GM18861 (cell line): Measurements from ENCODE around the gene NGB.

ENCODE experiments used
- ATAC-seq: cut with Tn5 transposase; IDR thresholded peaks from one replicate; pipeline ENCODE4 v1.9.1; 2021; ENCODE audit not compliant: unreplicated experiment

Gene NGB

GRCh38 chr14:77238996-77239395 lies 32.0 kb downstream of the NGB start:
- no peak for ATAC-seq

- no peak for ATAC-seq
Measured at GRCh38 chr14:77238356-77238755, 32.6 kb downstream of the NGB start.

DNA sequence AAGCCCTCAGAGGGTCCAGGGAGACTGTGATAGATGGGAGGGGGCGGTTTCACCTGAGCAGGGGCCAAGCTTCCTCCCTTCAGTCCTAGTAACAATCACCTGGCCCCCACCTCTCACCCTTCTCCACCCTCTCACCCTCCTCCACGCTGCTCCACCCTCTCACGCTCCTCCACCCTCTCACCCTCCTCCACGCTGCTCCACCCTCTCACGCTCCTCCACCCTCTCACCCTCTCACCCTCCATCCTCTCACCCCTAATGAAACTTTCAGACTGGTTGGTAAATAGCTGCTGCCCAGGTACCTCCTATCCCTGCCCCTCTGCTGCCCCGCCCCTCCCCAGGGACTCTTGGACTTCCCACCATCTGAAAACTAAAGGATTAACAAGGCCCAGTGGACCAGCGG lies 34.2 kb downstream of the NGB start:
- ATAC-seq: no peak

DNA sequence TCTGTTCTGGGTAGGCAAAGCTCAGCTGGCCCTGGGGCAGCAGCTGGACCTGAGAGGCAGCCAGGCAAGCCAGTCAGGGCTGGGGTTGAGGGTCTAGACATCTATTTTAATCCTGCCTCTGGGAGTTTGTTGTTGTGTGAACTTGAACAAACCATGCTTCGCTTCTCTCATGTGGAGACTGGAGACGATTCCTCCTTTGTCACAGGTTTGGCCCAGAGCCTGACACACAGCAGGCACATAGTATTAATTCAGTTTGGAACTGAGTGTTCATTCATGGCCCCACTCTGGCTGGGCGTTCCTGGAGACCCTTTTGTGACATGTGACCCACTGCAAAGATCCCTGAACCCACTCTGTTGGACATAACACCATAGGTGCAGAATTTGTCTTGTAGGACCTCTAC lies 39.3 kb downstream of the NGB start:
- no peak for ATAC-seq

DNA sequence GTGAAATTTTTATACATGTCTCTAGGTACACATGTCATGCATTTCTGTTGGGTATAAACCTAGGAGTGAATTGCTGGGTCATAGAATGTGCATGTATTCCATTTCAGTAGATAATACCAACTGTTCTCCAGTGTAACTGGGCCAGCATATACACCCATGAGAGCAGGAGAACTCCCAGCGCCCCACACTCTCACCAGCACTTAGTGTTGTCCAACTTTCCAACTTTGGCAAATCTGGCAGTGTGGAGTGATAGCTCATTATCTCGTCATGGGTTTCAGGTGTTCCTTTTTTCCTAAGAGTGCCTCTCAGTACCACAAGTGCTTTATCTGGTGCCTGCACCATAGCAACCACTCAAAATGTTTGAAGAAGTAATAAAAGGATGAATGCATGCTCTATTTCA lies 40.1 kb downstream of the NGB start:
- ATAC-seq: no peak

DNA sequence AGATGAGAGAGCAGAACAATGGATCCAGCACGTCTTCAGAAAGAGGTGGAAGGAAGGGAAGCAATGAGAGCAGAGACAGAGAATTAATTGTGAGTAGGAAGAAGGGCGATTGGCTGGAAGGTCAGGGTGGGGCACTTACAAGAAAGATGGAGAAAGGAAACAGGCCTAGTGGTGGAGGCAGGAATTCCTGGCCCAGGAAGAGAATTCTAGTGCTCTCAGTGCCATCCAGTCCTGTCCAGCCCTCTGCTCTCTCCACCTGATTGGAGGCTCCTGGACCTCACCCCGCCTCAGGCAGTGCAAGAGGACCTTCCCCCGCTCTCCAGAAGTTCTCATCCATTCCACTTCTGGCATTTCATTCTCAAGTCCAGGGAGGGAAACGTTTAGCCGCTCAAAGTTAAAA lies 43.0 kb downstream of the NGB start:
- no peak for ATAC-seq

DNA sequence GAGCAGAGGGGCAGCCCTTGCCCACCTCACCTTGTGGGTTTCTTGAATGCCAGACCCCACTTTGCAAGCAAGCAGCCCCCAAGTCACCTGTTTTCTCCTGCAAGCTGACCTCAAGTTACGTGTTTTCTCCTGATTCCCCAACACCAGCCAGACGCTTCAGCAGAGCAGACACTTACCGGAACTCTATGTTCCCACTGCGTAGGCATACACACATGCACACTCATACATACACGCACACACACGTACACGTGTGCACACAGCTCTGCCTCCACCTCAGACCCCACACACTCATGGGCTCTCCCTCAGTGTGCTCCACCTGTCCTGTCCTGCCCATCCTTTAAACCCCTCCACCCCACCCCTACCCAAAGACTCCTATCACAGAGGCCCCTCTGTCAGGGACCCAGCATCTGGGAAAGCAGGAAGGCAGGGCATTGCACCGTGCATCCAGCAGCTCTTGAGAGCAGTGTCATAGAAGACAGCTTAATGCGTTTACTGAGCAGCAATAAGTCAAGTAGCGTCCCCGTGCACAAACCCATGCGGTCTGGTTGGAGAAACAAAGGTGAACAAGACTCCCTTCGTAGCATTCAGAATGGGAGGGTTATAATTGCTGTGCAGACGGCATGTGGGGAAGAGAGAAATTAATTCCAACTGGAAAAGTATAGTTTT lies 45.0 kb downstream of the NGB start:
- no peak for ATAC-seq

DNA sequence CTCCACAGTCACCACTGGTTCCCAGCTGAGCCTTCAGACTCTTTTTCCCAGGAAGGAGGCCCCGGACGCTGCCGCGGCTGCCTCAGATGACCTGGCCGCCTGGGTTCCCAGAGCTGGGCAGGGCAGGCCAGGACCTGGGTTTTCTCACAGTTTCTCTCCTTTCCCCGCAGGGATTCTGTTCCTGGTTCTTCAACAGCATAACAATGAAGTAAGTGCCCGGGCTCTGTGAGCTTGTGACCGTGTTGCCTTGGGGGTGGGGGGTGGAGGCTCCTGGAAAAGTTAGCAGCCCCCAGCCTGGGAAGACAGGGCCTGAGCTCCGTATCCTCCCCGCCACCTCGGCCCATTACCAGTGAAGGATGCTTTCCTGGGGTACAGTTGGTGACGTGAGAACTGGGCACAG lies 45.8 kb downstream of the NGB start:
- no peak for ATAC-seq

GRCh38 chr14:77224212-77224611 lies 46.8 kb downstream of the NGB start:
- no peak for ATAC-seq

- ATAC-seq: no peak
Measured at GRCh38 chr14:77222546-77223225, 48.3 kb downstream of the NGB start.

DNA sequence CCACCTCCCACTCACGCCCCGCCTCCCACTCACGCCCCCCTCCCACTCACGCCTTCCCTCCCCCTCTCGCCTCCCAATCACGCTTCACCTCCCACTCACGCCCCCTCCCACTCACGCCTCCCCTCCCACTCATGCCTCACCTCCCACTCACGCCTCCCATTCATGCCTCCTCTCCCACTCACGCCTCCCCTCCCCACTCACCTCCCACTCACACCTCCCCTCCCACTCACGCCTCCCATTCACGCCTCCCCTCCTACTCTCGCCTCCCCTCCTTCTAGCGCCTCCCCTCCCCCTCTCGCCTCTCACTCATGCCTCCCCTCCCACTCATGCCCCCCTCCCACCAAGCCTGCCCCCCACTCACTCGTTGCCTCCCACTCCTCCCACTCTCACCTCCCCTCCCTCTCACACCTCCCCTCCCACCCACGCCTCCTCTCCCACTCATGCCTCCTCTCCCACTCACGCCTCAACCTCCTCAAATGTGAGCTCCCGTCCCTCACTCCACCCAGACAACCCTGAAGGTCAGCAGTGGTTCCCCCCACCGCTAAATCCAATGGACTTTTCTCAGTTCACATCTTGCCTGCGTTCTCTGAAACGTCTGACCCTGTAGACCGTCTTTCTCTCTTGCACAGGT lies 49.6 kb downstream of the NGB start:
- no peak for ATAC-seq

GRCh38 chr14:77220246-77221017 lies 50.6 kb downstream of the NGB start:
- ATAC-seq: no peak

GRCh38 chr14:77219591-77219990 lies 51.4 kb downstream of the NGB start:
- no peak for ATAC-seq

DNA sequence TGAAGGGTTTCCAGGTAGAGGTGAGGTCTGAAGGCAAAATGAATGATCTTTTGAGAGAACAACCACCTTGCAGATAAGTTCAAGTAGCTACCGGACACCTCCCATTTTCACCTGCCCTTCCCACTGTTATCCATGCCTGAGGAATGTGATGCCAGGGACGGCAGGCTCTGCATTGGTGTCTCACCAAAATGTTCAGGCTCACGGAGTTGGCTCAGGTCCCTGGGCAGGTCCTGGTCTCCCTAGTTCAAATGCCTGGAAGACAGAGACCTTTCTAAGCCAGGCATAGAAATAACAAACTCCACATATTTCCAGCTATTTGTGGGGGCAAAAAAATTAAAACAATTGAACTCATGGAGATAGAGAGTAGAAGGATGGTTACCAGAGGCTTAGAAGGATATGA lies 53.5 kb downstream of the NGB start:
- no peak for ATAC-seq
